ENCODE results near the gene RAB20.
"Not testable (repeated sequence)": the region's sequence is repeated elsewhere in the genome, so short reads cannot be mapped to it uniquely, and the experiment has no call there.

Gene RAB20

DNA sequence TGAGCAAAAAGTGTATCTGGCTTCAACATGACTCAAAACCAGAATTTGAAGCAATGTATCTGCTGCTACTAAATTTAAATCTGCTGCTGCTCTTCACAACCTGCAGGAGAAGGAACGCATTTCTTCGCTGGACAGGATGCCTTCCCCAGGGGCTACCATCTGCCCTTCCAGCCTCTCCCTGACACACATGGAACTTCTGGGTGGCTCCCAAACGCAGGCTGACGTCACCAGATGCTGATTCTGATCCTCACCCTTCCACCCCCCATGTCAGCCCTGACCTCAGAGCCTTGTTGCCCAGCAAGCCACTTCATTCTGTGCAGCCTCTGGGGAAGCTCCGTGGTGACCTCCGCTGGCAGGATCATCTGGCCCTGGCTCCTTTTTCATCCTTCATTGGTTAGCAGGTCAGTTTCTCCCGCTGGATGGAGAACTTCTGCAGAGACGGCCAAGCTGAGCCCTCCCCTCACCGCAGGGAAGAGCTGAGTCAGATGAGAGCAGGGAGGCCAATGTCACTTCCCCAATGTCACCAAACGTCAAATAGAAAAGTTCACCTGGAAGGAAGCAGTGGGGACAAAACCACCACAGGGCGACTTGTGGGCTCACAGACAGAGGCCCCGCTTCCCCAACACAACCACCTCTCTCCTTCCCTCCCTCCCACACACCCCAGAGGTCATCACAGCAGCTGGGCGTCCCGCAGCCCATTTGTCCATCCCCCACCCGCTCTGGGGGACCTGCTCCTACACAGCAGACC is 14.0 kb upstream of the RAB20 start:
- DNase-seq (ENCODE audit: low read depth in 2 of 2): no peak

GRCh38 chr13:110574161-110574560 is 12.6 kb upstream of the RAB20 start:
- no peak for DNase-seq (ENCODE audit: low read depth in 2 of 2)

GRCh38 chr13:110572778-110573118 is 11.2 kb upstream of the RAB20 start:
- no peak for DNase-seq (ENCODE audit: low read depth in 2 of 2)

DNA sequence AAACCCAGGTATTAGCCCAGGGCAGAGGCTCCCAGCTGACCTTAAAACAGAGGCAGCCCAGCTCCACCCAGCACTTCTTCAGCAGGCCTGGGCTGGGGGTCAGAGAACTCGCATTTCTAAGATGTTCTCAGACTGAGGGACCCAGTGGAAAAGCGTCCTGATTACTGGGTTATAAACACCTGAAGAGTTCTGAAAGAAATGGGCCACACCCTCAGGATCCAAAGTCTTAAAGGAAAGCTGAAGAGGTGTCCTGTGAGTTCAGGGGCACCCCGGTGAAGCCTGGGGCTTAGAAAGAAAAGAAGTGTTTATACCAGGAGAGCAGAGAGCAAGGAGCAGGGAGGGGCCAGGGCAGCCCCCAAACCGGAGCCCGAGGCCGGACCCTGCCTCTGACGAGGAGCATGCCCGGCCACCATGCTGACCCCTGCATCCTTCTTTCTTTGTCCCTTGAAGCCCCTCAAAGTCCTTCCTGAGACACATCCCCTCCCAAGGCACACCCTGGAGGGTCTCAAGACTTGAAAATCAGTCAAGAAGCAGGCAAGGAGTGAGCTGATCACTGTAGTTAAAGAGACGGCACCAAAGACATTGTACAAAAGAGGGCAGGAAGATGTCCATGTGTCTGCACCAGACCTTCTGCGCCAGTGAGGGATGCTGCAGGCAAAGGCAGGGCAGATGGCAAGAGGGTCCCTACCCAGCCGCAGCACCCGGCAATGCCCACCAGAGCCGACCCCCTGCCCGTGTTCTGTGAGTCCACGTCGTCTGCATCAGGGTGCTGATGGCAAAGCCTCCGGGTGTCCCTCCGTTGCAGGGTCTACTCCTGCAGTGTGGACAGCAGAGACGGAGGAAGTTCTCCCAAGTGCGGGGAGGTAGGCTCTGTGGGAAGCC is 10.6 kb upstream of the RAB20 start:
- DNase-seq (ENCODE audit: low read depth in 2 of 2): no peak

GRCh38 chr13:110570886-110571285 is 9.4 kb upstream of the RAB20 start:
- no peak for DNase-seq (ENCODE audit: low read depth in 2 of 2)

- DNase-seq (ENCODE audit: low read depth in 2 of 2): not testable (repeated sequence)
Measured at GRCh38 chr13:110569962-110570361, 8.4 kb upstream of the RAB20 start.

DNA sequence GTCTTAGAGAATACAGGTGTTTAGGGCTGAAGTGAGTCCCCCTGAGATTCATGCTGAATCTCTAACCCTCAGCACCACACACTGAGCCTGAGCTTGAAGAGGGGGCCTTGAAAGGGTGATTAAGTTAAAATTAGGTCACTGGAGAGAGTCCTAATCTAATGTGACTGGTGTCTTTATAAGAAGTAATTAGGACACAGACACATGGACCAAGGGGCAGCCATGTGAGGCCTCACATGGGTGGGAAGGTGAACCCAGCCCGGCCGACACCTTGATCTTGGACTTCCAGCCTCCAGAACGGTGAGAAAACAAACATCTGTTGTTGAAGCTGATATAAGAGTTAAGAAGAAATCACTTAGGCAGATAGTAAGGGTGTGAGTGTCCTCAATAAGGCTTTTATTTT is 7.1 kb upstream of the RAB20 start:
- DNase-seq (ENCODE audit: low read depth in 2 of 2): no peak

GRCh38 chr13:110566171-110566570 is 4.6 kb upstream of the RAB20 start:
- DNase-seq (ENCODE audit: low read depth in 2 of 2): no peak

DNA sequence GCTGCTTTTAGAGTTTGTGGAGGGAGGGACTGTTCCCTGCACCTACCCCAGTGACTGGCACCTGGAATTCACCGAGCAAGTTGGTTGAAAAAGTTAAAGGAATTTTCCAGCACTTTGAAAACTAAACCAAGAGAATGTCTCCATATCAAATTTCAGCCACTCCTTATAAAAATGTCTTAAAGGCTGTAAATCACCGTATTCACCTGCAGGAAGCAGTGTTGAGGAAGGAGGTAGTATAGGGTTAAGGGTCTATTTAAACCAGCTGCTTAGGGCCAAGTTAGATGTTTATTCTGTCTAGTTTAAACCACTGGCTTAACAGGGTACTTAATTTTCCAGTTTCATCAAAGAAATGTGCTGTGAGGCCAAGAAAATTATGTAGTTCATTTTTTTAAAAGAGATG is 3.8 kb upstream of the RAB20 start:
- DNase-seq (ENCODE audit: low read depth in 2 of 2): no peak

DNA sequence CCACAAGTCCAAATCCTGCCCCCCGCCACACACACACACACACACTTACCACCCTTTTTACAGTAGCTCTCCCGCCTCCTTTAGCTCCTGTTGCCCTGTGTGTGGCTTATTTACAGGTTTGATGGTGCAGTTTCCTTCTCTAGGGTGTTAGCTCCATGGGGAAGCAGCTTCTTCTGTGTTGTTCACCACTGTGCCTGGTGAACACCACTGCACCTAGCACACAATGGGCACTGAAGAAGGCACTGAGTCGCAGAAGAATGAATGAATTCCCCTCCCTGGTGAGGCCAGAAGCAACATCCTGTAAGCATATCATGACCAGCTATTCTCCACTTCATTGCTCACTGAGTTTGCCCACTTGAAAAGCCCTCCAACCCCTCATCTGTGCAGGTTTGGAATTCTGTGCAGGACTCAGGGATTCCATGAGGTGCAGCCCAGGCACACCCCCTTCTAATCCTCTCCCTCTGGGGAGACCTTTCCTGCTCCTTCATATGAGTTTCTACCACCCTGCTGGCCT is 3.0 kb upstream of the RAB20 start:
- DNase-seq (ENCODE audit: low read depth in 2 of 2): no peak

DNA sequence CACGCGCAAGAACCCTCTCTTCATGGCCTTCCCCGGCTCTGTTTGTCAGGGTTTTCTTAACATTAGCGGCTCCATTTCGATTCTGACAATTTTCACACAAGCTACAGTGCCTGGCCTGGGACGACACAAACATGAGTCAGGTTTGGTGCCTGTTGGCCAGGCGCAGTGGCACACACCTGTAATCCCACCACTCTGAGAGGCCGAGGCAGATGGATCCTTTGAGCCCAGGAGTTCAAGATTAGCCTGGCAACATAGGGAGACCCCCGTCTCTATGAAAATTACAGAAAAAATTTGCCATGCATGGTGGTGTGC is 1.9 kb upstream of the RAB20 start:
- DNase-seq (ENCODE audit: low read depth in 2 of 2): no peak

DNA sequence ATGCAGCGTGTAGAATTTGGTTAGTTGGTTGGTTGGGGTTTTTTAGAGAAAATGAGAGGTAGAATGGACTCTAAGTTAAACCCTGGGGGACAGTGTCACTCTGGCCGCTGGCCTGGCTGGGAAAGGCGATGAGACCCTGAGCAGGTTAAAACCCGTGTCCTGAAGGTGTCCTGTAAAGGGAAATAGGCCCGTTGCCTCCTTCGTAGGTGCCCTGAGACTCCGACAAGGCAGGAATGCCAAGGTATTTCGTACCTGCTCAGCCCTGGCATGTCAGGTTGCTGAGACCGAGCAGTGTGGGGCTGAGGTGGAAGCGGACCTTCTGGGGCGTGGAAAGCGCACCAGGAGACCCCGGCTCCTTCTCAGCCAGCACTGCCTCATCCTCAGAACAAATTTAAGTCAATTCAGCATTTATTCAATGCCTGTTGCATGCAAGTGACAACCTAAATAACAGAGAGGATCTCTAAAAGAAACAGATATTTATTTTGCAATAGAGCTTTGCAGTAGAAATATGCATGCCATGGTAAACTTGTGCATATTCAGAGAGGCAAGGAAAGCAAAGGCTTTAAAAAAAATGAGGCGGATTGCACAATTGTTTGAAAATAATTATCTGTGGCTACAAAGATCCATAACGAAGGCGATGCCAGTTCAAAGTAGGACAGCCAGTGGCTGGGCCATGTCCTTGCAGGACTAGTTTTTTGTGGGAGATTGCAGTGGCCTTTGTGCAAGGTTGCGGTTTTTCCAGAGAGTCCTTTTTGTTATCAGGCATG is 1.4 kb upstream of the RAB20 start:
- no peak for DNase-seq (ENCODE audit: low read depth in 2 of 2)

- DNase-seq (ENCODE audit: low read depth in 2 of 2): no peak
Measured at GRCh38 chr13:110562036-110562597, 595 bp upstream of the RAB20 start.

- no peak for DNase-seq (ENCODE audit: low read depth in 2 of 2)
Measured at GRCh38 chr13:110560601-110561343, 750 bp downstream of the RAB20 start.

- DNase-seq (ENCODE audit: low read depth in 2 of 2): no peak
Measured at GRCh38 chr13:110559986-110560385, 1.5 kb downstream of the RAB20 start.

DNA sequence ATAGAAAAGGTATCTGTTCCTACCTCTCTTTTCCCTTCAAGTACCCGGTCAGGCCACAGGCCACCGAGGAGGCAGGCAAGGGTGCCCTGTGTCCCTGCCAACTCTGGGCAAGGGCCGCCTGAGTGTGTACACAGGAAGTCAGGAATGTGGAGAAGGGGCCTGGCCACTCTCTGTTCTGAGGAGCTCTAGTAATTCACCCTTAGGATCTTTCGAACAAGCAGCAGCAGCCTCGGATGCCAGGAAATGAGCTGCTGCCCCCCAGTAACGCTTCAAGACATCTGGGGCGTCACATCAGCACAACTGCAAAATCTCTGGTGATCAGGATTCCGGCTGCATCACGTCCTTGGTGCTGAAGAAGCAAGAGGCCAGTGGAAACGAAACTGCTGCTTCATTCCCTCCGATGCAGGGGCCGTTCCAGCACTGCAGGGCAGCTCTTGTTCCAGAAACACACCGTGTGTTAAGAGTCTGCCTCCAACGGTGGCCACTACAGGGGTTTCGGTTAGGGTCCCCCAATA is 2.0 kb downstream of the RAB20 start:
- no peak for DNase-seq (ENCODE audit: low read depth in 2 of 2)

DNA sequence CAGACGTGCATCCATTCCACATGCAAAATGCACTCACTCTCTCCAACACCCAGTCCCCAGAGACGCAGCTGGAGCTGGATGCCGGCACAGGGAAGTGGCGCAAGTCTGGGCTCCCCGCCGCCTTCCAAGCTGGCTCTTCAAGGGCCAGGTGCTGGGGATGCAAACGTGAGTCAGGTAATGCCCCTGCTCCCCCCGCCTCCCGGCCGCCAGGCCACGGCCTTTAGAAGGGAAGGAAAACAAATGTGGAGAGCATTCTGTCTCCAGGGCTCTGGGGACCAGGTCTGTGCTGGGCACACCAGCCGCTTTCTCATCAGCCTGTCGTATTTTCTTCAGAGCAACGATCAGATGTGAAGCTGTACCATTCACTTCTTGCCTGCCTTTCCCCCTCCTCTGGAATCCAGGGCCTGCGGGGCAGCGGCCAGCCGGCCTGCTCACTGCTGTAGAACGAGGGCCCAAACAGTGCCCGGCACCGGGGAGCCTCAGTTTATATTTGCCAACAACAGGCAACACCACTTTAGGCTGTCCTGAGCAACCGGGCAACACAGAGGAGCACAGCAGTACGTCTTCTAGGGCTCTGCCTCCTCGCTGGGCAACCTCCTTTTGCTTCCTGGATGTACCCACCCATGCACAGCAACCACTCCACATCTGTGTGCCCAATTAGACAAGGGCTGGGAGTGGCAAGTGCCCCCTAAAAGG is 3.8 kb downstream of the RAB20 start:
- DNase-seq (ENCODE audit: low read depth in 2 of 2): no peak

DNA sequence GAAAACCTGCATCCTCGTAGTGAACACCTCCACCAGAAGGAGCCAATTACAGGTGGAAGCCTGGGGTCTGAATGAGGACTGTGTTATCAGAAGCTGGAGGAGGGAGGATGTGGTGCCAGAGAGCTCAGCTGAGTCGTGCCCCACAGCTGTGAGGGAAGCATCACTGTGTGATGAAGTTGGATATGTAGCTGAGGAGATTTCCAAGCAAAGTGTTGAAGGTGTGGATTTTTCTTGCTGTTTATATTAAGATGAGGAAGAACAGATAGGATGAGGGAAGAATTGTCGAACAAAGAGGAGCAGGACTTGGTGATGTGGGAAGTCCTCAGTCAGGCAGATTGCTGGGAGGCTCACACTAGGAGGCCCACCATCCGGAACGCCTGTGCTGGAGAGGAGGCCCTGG is 4.4 kb downstream of the RAB20 start:
- DNase-seq (ENCODE audit: low read depth in 2 of 2): no peak

GRCh38 chr13:110556224-110556606 is 5.3 kb downstream of the RAB20 start:
- no peak for DNase-seq (ENCODE audit: low read depth in 2 of 2)

GRCh38 chr13:110555601-110556223 is 5.8 kb downstream of the RAB20 start:
- DNase-seq (ENCODE audit: low read depth in 2 of 2): no peak
